KMS-11 (cell line): ENCODE measurements around the gene RXFP1.

Experiments used
- H2AFZ ChIP-seq: fragments of 200-600 bp; sonication (generic); 2 replicates; pipeline ENCODE4 v1.6.1; 2016; ENCODE audit warnings: antibody characterized with exemption, mixed run types, low read depth
- H3K27ac ChIP-seq: fragments of 200-600 bp; sonication (generic); 2 replicates; pipeline ENCODE4 v1.6.1; 2016; ENCODE audit warnings: mild to moderate bottlenecking, mixed run types
- H3K27me3 ChIP-seq: fragments of 200-600 bp; sonication (generic); 2 replicates; pipeline ENCODE4 v1.6.1; 2017; ENCODE audit warnings: mild to moderate bottlenecking, low read depth, mixed run types, moderate library complexity; ENCODE audit not compliant: insufficient read depth
- H3K36me3 ChIP-seq: fragments of 200-600 bp; sonication (generic); 2 replicates; pipeline ENCODE4 v1.6.1; 2017; ENCODE audit warnings: mild to moderate bottlenecking, mixed run types; ENCODE audit not compliant: insufficient read depth
- H3K4me1 ChIP-seq: fragments of 200-600 bp; sonication (generic); 2 replicates; pipeline ENCODE4 v1.6.1; 2016; ENCODE audit warnings: mild to moderate bottlenecking, low read depth, mixed run types; ENCODE audit not compliant: poor library complexity, severe bottlenecking
- H3K4me2 ChIP-seq: fragments of 200-600 bp; sonication (generic); 2 replicates; pipeline ENCODE4 v1.7.0; 2016; ENCODE audit warnings: mild to moderate bottlenecking, mixed run types
- H3K4me3 ChIP-seq: fragments of 200-600 bp; sonication (generic); IDR thresholded peaks from 2 replicates; pipeline ENCODE4 v1.6.1; 2017; ENCODE audit warnings: low read depth, low read length, mixed read lengths; ENCODE audit not compliant: insufficient read depth
- H3K79me2 ChIP-seq: fragments of 200-600 bp; sonication (generic); 2 replicates; pipeline ENCODE4 v1.6.1; 2016; ENCODE audit warnings: low read depth, mixed run types; ENCODE audit not compliant: insufficient read depth
- H3K9ac ChIP-seq: fragments of 200-600 bp; sonication (generic); 2 replicates; pipeline ENCODE4 v1.6.1; 2016; ENCODE audit warnings: mild to moderate bottlenecking, mixed run types
- H4K20me1 ChIP-seq: fragments of 200-600 bp; sonication (generic); 2 replicates; pipeline ENCODE4 v1.6.1; 2016; ENCODE audit warnings: mild to moderate bottlenecking, mixed run types; ENCODE audit not compliant: insufficient read depth
- CTCF ChIP-seq: fragments of 200-600 bp; sonication (generic); conservative IDR thresholded peaks from 2 replicates; pipeline ENCODE4 v1.6.1; 2017; ENCODE audit warnings: low read depth, mild to moderate bottlenecking, antibody characterized with exemption, low read length, moderate library complexity, mixed read lengths

Gene RXFP1

GRCh38 chr4:158521484-158522088, at the start of gene RXFP1:
RXFP1 (plus strand) TSS chr4:158521882; CDS start chr4:158521977, 95 bp downstream.
- Histone ChIP-seq H3K4me1 (no peaks in the 10 kb centered on the region), H3K36me3 (no peaks in the 10 kb centered on the region), H3K9ac (no peak within 1 kb of the TSS), H3K4me2 (no peak within 1 kb of the TSS), H2AFZ (no peak within 1 kb of the TSS), H3K4me3 (no peak within 1 kb of the TSS), H4K20me1 (no peaks in the 10 kb centered on the region), H3K27ac (no peak within 1 kb of the TSS), H3K27me3 (no peaks in the 10 kb centered on the region), H3K79me2 (no peaks in the 10 kb centered on the region)
- TF ChIP-seq CTCF: no peak

GRCh38 chr4:158481811-158482210, 39.9 kb upstream of the RXFP1 start:
- TF ChIP-seq CTCF: no peak
- no peak overlapping the region for H3K4me3 ChIP-seq
- no peak overlapping the region for H3K9ac ChIP-seq
- H3K27me3 ChIP-seq: no peaks in the 10 kb centered on the region
- no peak overlapping the region for H3K27ac ChIP-seq
- H3K36me3 ChIP-seq: no peaks in the 10 kb centered on the region
- H3K4me2 ChIP-seq: no peak overlapping the region
- H3K4me1 ChIP-seq: no peaks in the 10 kb centered on the region
- no peaks in the 10 kb centered on the region for H4K20me1 ChIP-seq
- H2AFZ ChIP-seq: no peak overlapping the region
- H3K79me2 ChIP-seq: no peaks in the 10 kb centered on the region

- Histone ChIP-seq H4K20me1 (no peaks in the 10 kb centered on the region), H3K4me2 (no peak overlapping the region), H3K9ac (no peak overlapping the region), H3K27ac (no peak overlapping the region), H3K4me1 (no peaks in the 10 kb centered on the region), H3K36me3 (no peaks in the 10 kb centered on the region), H3K79me2 (no peaks in the 10 kb centered on the region), H2AFZ (no peak overlapping the region), H3K4me3 (no peak overlapping the region), H3K27me3 (no peaks in the 10 kb centered on the region)
- no peak for TF ChIP-seq CTCF
Observed at GRCh38 chr4:158484173-158484885, 37.4 kb upstream of the RXFP1 start.

- Histone ChIP-seq H3K4me3 (no peak overlapping the region), H3K36me3 (no peaks in the 10 kb centered on the region), H3K4me1 (no peaks in the 10 kb centered on the region), H2AFZ (no peak overlapping the region), H3K4me2 (no peak overlapping the region), H3K79me2 (no peaks in the 10 kb centered on the region), H3K27ac (no peak overlapping the region), H4K20me1 (no peaks in the 10 kb centered on the region), H3K27me3 (no peaks in the 10 kb centered on the region), H3K9ac (no peak overlapping the region)
- TF ChIP-seq CTCF: no peak
Observed at GRCh38 chr4:158490629-158491028, 31.1 kb upstream of the RXFP1 start.
